ENCODE results near the gene MCL1.

MCL1 gene

GRCh38 chr1:150558303-150558704 lies 21.1 kb downstream of the MCL1 start:
- in situ Hi-C loops (cut with MboI; ENCODE audit: low sequenced_read_pairs) = no loop called here

- in situ Hi-C loops (cut with MboI; ENCODE audit: low sequenced_read_pairs) = no loop called here
These were observed 21.6 kb downstream of the MCL1 start for GRCh38 chr1:150557813-150558212.

GRCh38 chr1:150557065-150557600 lies 22.3 kb downstream of the MCL1 start:
- in situ Hi-C loops (cut with MboI; ENCODE audit: low sequenced_read_pairs) = no loop called here

GRCh38 chr1:150555971-150556865 lies 23.2 kb downstream of the MCL1 start:
- in situ Hi-C loops (cut with MboI; ENCODE audit: low sequenced_read_pairs) = no loop called here

DNA sequence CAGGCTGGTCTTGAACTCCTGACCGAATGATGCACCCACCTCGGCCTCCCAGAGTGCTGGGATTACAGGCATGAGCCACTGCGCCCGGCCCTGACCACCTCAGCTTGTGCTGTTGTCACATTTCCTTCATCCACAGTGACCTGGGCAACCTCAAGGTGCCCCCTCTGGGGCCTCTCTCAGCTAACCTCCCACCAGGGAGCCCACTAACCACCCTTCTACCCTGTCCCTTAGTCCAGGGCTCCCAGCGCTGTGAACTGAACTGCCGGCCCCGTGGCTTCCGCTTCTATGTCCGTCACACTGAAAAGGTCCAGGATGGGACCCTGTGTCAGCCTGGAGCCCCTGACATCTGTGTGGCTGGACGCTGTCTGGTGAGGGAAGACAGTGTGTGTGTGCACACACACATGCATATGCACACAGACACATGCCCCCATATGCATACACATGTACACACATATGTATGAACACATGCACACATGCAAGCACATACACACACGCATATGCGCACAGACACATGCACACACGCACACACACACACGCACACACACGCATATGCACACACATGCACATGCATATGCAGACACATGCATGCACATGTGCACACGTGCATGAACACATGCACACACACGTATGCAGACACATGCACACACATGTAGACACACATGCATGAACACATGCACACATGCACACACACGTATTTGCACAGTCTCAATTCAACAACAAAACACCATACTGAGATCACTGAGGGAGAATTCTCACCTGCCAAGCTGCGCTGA lies 24.0 kb downstream of the MCL1 start:
- in situ Hi-C loops (cut with MboI; ENCODE audit: low sequenced_read_pairs) = no loop called here

DNA sequence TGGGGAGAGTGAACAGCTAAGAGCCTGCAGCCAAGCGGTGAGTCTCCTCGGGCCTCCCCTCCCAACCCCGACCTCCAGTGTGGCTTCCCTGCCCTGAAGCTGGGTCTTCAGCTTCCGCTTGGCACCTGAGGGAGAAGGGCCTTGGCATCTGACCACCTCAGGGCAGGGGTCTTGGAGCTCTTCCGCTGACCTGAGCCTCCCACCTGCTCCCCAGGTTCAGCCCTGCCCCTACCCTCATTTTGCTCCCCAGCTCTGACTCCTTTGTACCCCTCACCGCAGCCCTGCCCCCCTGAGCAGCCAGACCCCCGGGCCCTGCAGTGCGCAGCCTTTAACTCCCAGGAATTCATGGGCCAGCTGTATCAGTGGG lies 25.3 kb downstream of the MCL1 start:
- in situ Hi-C loops (cut with MboI; ENCODE audit: low sequenced_read_pairs) = no loop called here

DNA sequence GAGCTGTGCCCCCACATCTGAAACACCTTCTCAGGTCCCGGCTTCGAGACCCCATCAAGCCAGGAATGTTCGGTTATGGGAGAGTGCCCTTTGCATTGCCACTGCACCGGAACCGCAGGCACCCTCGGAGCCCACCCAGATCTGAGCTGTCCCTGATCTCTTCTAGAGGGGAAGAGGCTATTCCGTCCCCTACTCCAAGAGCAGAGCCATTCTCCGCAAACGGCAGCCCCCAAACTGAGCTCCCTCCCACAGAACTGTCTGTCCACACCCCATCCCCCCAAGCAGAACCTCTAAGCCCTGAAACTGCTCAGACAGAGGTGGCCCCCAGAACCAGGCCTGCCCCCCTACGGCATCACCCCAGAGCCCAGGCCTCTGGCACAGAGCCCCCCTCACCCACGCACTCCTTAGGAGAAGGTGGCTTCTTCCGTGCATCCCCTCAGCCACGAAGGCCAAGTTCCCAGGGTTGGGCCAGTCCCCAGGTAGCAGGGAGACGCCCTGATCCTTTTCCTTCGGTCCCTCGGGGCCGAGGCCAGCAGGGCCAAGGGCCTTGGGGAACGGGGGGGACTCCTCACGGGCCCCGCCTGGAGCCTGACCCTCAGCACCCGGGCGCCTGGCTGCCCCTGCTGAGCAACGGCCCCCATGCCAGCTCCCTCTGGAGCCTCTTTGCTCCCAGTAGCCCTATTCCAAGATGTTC lies 25.9 kb downstream of the MCL1 start:
- in situ Hi-C loops (cut with MboI; ENCODE audit: low sequenced_read_pairs) = no loop called here

GRCh38 chr1:150552911-150553289 lies 26.5 kb downstream of the MCL1 start:
- in situ Hi-C loops (cut with MboI; ENCODE audit: low sequenced_read_pairs) = no loop called here

- in situ Hi-C loops (cut with MboI; ENCODE audit: low sequenced_read_pairs) = no loop called here
These were observed 27.1 kb downstream of the MCL1 start for GRCh38 chr1:150552128-150552910.

GRCh38 chr1:150551784-150552127 lies 27.7 kb downstream of the MCL1 start:
- in situ Hi-C loops (cut with MboI; ENCODE audit: low sequenced_read_pairs) = no loop called here

DNA sequence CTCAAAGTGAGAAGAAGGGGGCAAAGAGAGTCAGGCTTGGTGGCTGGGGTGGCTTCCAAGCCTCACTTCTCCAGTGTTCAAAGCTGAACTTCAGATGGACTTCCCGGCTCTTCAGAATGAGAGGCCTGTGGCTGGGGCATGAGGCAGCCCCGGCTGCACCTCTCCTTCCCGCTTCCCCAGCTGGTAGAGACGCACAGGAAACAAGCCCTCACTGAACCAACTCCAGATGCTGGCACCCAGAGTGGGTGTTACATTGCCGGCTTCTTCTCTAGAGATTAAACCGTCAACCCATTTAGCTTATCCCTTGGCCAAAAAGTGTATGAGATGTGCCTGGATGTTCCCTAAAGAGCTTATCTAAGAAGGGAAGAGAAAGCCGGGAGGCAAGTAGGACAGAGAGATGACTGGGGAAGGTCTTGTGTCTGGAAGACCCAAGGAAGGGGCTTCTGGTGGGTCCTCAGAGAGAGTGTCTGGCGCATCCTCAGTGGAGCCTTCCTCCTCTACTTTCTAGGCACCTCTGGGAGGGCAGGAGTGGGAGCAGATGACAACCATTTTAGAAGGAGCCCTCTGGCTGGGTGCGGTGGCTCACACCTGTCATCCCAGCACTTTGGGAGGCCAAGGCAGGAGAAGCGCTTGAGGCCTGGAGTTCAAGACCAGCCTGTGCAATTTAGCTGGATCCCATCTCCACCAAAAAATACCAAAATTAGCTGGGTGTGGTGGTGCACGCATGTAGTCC lies 28.2 kb downstream of the MCL1 start:
- in situ Hi-C loops (cut with MboI; ENCODE audit: low sequenced_read_pairs) = no loop called here

DNA sequence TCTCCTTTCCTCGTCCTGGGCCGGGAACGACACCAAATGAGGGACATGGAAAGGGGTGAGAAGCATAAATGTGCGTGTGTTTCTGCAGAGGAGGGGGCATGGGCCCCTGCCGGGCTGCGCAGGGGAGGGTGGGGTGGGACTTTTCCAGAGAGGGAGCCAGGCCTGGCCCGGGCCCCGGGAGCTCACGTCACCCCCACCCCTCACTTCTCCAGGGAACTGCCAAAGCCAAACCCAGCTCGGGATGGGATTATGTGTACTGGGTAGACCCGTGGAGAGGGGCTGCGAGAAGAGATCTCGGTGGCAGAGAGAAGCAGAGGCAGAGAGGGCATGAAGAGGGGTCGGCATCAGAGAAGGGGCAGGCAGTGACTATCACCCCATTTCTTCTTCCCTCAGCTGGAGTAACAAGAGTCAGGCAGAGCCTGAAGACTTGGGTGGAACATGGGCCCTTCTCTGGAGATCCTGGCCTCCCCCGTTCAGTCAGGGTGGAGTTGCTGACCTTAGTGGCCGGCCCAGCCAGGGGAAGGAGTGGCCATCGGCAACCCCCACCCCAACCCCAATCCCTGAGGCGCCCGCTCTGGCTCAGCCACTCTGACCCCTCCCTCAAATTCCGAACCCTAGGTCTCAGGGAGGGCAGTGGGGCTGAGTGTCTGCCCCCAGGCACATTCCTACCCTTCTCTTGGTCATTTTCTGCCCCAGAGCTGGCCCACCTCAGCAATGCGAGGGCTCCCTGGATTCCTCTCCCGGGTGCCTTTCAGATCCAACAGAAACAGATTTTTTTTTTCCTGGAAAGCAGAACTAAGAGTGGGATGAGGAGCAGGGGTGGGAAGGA lies 29.0 kb downstream of the MCL1 start:
- in situ Hi-C loops (cut with MboI; ENCODE audit: low sequenced_read_pairs) = no loop called here

DNA sequence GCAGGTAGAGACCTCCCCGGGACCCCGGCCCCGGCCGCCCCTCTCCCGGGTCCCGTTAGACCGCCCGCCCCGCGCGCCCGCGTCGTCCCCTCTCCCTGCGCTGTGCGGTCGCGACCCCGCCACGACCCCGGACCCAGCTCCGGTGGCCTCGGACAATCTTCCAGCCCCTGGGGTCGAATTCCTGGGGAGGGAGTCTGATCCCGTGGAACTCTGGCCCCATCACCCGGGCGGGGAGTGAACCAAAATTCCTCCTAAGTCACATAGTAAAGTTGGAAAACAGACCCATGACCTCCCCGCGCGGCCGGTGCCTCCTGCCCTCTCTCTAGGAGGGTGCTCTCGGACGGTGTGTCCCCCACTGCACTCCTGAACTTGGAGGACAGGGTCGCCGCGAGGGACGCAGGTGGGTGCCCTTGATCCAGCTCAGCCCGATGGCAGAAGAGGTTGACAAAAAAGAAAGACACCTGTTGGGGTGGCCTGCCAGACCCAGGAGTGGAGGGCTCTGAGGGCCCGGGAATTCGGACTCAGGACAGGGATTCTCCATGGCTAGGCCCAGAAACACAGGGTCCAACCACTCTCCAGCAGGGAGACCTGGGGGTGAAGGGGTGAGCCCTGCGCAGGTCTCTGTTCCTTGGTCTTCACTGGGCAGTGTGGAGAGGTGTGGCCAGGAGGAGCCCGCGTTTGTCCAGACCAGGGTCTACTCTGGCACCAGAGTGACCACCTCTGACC lies 29.8 kb downstream of the MCL1 start:
- in situ Hi-C loops (cut with MboI; ENCODE audit: low sequenced_read_pairs) = no loop called here

DNA sequence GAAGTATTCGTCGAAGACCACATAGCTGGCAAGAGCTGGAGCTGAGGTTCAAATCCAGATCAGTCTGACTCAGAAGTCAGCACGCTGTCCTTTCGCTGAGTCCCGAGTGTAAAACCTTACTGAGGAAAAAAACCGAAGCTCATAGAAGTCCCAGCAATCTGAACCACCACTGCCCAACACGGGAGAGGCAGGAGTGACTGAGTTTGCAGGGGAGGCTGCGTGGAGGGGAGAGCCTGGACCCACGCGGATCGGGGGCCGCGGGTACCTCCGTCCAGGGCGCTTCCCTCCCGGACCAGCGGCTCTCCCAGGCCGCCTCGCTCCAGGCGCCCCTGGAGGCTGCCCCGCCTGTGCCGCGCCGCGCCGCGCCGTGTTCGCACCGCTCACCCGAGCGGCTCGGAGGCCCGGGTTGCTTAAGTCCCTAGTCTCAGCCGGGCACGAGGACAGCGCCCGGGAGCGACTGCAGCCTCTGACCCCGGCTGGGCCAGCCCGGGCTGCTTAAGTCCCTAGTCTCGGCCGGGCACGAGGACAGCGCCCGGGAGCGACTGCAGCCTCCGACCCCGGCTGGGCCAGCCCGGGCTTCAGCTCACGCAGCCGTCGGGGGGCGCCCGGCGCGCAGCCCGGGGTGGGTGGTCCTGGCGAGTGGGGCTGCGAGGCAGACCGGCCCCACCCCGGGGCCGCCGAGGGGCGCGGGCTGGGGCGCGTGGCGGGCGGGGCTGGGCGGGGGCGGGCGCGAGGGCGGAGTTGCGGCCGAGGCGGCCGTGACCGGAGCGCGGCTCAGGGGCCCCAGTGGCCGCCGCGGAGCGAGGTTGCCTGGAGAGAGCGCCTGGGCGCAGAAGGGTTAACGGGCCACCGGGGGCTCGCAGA lies 30.5 kb downstream of the MCL1 start, which contains the start of gene ADAMTSL4:
Gene ADAMTSL4 (plus strand): TSS at position 777 of the 864 bp plus-strand sequence. CDS start 2,881 bp downstream, outside the sequence.
- in situ Hi-C loops (cut with MboI; ENCODE audit: low sequenced_read_pairs) = no loop called here

DNA sequence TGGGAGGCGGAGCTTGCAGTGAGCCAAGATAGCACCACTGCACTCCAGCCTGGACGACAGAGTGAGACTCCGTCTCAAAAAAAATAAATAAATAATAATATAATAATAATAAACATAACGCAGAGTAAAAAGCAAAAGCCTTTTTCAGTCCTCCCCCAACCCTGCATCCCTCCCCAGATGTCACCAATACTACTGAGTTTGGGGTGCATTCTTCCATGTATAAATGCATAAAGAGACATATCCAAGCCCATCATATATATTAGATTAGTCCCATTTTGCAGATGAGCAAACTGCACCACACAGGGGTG lies 31.1 kb downstream of the MCL1 start:
- in situ Hi-C loops (cut with MboI; ENCODE audit: low sequenced_read_pairs) = no loop called here

GRCh38 chr1:150546294-150546937 lies 33.0 kb downstream of the MCL1 start:
- in situ Hi-C loops (cut with MboI; ENCODE audit: low sequenced_read_pairs) = no loop called here

- in situ Hi-C loops (cut with MboI; ENCODE audit: low sequenced_read_pairs) = no loop called here
These were observed 33.9 kb downstream of the MCL1 start for GRCh38 chr1:150545486-150546032.
